HG03439 (cell line): Measurements from ENCODE around the gene DES.

ENCODE experiments used
- ATAC-seq: cut with Tn5 transposase; IDR thresholded peaks from one replicate; pipeline ENCODE4 v1.9.1; 2021; ENCODE audit warnings: mild to moderate bottlenecking, moderate library complexity; ENCODE audit not compliant: unreplicated experiment

DES gene

GRCh38 chr2:219437690-219438206, 19.6 kb downstream of the DES start:
- ATAC-seq, result no peak

- no peak for ATAC-seq
These were observed 20.3 kb downstream of the DES start for GRCh38 chr2:219438453-219438852.

- ATAC-seq, result no peak
These were observed 21.3 kb downstream of the DES start for GRCh38 chr2:219439506-219439905.

- ATAC-seq, result no peak
These were observed 22.4 kb downstream of the DES start for GRCh38 chr2:219440388-219441256.

- no peak for ATAC-seq
These were observed 23.5 kb downstream of the DES start for GRCh38 chr2:219441451-219442255.

- ATAC-seq, result no peak
These were observed 24.3 kb downstream of the DES start for GRCh38 chr2:219442256-219443015.

- no peak for ATAC-seq
These were observed 25.0 kb downstream of the DES start for GRCh38 chr2:219443016-219443696.

- no peak for ATAC-seq
These were observed 25.5 kb downstream of the DES start for GRCh38 chr2:219443697-219444023.

- no peak for ATAC-seq
These were observed 26.5 kb downstream of the DES start for GRCh38 chr2:219444566-219445091.

- ATAC-seq, result no peak
These were observed 27.1 kb downstream of the DES start for GRCh38 chr2:219445220-219445640.

GRCh38 chr2:219446101-219446504, 27.9 kb downstream of the DES start:
- ATAC-seq, result no peak

- no peak for ATAC-seq
These were observed 28.5 kb downstream of the DES start for GRCh38 chr2:219446689-219447088.

- no peak for ATAC-seq
These were observed 29.3 kb downstream of the DES start for GRCh38 chr2:219447242-219448098.

GRCh38 chr2:219448099-219448775, 30.1 kb downstream of the DES start:
- no peak for ATAC-seq

- ATAC-seq, result no peak
These were observed 30.7 kb downstream of the DES start for GRCh38 chr2:219448776-219449341.

- ATAC-seq, result no peak
These were observed 31.4 kb downstream of the DES start for GRCh38 chr2:219449609-219450008.

- ATAC-seq, result no peak
These were observed 33.6 kb downstream of the DES start for GRCh38 chr2:219451661-219452360.
